Stimulated activated CD4-positive, alpha-beta T cell treated with anti-CD3 and anti-CD28 coated beads, Interleukin-2, amount 100 ng/mL, for 24 hours (primary cell): Measurements from ENCODE around the gene CNGB1.
"Not testable (repeated sequence)": the region's sequence is repeated elsewhere in the genome, so short reads cannot be mapped to it uniquely, and the experiment has no call there.

ENCODE experiments used
- DNase-seq, 2 donors: peaks; one replicate each; pipeline ENCODE4 v3.0.0-alpha.2; 2020

The CNGB1 gene

GRCh38 chr16:57923841-57924240, 47.1 kb downstream of the CNGB1 start:
- DNase-seq, result no peak

DNA sequence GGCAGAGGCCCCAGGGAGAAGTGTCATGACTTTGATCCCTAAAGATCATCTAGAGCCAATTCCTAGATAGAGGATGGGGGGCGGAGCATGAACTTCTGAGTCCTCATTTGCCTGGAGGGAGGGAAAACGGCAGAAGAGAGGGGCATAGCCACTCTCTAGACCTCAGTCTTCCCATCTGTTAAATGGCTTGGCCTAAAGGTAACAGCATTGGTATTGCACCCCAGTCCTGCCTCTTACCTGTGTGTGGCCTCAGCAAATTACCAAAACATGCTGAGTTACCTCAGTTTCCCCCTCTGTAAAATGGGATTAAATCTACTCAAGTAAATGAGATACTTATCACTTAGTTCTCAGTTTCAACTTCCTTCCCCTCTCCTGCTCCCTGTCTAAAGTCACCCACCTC, 47.5 kb downstream of the CNGB1 start:
- no peak for DNase-seq

GRCh38 chr16:57920880-57921229, 50.1 kb downstream of the CNGB1 start:
- DNase-seq, result no peak

DNA sequence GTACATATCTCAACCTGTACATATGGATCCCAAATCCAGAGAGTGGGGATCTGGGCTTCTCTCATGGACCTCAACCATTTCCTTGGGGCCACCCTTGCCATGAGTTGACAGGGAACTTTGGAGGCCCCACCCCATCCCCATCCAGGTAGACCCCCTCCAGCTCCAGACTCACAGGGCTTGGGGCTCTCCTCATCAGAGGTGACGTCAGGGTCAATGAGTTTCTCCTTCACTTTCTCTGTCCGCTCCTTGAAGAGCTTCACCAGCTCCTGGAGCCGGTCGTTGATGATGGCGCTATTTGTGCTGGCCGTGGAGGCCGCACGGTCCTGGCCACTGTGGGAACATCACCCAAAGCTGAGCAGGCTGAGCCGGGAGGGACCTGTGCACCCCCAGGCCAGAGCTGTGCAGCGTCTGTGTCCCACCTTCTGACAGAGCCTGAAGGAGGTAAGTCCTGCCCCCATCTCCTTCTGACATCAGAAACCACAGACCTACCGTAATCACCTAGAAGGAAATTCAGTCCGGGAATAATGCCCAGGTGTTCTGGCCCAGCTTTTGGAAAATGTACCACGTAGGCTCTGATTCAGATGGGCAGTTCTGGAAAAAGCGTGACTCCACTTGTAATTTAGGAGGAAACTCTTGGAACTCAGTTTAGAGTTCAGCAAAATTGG, 50.6 kb downstream of the CNGB1 start:
- no peak for DNase-seq

DNA sequence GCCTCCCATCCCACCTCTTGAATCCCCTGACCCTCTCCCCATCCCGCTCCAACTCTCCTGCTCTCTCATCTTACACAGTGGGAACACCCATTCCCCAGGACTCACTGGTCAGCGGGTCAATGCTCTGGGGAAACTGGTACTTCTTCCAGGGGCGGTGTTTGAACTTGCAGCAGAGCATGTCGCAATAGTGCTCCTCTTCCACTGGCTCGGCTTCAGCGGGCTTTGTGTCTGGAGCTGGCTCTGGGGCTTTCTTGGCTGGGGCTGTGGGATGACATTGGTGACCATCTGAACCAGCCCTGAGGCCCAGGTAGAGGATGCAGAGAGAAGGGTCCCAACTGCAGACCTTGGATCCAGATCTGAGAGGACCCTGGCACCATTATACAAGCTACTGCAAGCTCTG, 51.9 kb downstream of the CNGB1 start:
- DNase-seq, result no peak

- DNase-seq, result no peak
These were observed 52.5 kb downstream of the CNGB1 start for GRCh38 chr16:57918444-57918843.

GRCh38 chr16:57917929-57918328, 53.0 kb downstream of the CNGB1 start:
- not testable (repeated sequence) for DNase-seq

GRCh38 chr16:57917489-57917888, 53.4 kb downstream of the CNGB1 start:
- DNase-seq, result not testable (repeated sequence)

- no peak for DNase-seq
These were observed 54.0 kb downstream of the CNGB1 start for GRCh38 chr16:57916735-57917438.

- no peak for DNase-seq
These were observed 55.0 kb downstream of the CNGB1 start for GRCh38 chr16:57915811-57916488.

GRCh38 chr16:57915267-57915666, 55.7 kb downstream of the CNGB1 start:
- DNase-seq, result no peak

- DNase-seq, result no peak
These were observed 56.4 kb downstream of the CNGB1 start for GRCh38 chr16:57914244-57915173.

DNA sequence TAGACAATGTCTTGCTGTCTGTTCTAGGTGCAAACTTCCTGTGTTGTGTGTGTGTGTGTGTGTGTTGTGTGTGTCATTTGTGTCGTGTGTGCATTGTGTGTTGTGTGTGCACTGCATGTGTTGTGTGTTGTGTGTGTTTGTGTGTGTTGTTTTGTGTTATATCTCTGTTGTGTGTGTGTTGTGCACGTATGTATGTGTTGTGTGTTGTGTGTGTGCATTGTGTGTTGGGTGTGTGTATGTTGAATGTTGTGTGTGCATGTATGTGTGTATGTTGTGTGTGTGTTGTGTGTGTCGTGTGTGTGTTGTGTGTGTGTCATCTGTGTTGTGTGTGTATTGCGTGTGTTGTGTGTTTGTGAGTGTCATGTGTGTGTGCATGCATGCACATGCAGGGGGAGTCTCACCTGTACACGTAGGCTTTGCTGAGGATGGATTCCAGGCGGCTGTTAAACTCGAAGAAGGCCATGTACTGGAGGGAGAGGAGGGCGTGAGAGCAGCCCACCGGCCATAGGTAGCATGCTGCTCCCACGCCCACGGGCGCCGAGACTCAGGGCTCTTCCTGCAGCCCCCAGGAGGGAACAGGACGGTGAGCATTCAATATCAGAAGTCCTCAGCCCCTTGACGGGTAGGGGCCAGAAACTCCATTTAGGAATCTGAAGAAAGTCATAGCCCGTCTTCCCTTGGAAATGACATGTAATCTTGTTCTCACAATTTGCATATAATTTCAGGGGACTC, 58.2 kb downstream of the CNGB1 start:
- no peak for DNase-seq

DNA sequence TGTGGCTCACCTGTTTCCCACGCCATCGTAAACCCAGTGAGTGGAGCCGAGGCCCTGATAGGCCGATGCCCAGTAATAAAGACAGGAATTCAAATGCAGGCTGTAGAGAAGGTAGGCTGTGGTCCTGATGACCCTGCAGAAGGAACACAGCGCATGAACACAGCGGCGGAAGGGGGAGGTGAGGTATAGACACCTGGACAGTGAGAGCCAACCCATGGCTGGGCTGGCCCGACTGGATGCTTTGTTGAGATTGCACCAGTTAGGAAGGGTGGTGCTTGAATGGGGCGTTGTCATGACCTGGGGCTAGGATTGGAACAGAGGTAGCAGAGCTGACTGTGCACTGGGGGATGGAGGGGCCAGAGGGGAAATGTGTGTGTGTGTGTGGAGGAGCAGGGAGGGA, 59.2 kb downstream of the CNGB1 start:
- no peak for DNase-seq

GRCh38 chr16:57910696-57911095, 60.2 kb downstream of the CNGB1 start:
- DNase-seq, result no peak

- no peak for DNase-seq
These were observed 62.4 kb downstream of the CNGB1 start for GRCh38 chr16:57908409-57908987.

- peak; percentile 33 to 34 for DNase-seq
These were observed 64.3 kb downstream of the CNGB1 start for GRCh38 chr16:57906382-57907316.

- DNase-seq, result no peak
These were observed 66.8 kb downstream of the CNGB1 start for GRCh38 chr16:57904101-57904500.

DNA sequence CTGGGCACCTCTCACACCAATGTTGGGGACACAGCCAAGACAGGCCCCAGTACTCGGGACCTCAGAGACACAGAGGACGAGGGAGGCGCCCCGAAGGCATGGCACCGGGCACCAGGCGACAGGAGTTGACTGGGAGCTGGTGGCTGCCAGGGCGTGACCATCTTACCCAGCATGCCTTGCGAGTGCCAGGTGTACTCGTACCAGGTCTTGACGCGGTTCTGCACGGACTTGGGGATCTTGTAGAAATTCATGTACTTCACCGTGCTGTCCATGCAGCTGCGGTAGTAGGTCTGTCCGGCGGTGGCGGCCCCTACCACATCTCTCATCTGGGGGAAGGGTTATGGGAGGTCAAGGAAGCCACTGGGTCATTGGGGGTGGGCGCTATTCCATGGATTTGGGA, 67.3 kb downstream of the CNGB1 start:
- DNase-seq, result no peak

DNA sequence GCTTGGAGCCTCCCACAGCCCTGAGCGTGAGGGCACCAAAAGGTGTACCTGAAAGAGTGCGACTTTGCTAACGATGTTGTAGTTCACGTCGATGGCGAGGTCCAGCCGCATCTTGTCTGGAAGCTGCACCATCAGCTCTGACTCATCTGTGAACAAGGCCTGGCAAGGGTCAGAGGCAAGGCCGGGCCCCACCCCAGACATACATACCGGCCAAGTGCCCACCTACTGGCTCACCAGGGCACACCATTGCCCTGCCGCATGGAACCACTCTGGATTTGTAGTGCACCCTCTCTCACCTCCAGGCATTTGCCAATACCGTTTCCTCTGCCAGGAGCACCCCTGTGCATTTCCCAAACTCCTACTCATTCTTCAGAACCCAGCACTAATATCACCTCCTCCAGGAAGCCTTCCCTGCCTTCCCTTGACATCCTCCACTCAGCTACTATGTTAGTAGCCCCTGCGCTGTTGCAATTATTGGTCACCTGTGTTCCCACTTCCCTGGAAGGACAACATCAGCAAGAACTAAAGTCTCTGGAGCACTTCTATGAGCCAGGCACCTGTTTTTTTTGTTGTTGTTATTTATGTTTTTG, 69.4 kb downstream of the CNGB1 start:
- no peak for DNase-seq
